SHP77 treated with DMSO at 0.1 percent for 48 hours (cell line): ENCODE data around the gene ARHGEF3.

Experiments used
- DNase-seq: peaks from one replicate; lab custom pipeline; 2025; lab: John Stamatoyannopoulos, UW

Gene ARHGEF3

DNA sequence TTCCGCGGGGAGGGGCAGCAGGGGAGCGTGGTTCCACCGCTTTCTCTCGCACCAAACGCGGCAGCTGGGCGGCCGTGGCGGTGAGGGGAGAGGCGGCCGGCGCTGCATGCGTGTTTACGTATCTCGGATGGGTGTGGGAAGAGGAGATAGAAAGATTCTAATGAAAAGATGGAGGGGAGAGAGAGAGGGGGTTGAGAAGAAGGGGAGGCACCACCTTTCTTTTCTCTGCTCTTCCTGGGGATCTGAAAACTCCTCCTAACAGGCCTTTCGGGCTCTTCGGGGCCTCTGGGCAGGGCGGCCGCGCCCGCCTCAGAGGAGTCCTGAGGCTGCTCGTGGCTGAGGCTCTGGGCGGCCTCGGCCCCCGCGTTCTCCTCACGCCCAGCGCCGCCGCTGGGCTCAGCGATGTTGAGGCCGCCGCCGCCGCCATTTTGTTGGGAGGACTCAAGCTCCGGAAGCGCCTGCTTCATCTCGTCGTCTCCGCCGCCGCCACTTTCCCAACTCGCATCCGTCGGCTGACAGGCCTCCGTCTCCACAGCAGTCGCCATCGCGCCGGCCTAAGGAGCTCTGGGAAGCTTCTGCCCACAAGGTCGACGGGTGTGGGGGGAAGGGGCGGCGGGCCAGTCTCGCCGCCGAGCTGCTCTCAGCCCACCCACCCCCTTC lies 119.2 kb downstream of the ARHGEF3 start:
- peak; percentile 51 for DNase-seq

DNA sequence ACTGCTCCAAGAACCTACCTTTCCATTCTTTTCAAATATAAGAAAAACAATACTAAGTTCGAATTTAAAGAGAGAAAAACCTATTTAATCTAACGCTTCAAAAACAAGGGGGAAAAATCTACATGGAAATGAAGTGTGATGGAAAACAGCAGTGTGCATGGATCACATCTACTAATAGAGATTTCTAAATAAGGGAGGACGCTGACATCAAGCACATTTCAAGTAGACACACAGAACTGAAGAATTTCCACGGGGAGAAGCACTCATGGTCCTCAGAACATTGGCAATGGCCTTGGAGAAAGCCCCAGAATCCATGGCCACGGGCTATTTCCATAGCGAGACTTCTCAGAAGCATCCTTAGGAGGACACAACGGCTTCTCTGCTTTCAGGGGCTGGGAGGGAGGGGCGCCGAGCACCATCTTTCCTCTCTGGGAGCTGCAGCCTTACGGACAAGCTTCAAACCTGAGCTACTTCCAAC lies 119.7 kb downstream of the ARHGEF3 start:
- DNase-seq, result peak; percentile 51

DNA sequence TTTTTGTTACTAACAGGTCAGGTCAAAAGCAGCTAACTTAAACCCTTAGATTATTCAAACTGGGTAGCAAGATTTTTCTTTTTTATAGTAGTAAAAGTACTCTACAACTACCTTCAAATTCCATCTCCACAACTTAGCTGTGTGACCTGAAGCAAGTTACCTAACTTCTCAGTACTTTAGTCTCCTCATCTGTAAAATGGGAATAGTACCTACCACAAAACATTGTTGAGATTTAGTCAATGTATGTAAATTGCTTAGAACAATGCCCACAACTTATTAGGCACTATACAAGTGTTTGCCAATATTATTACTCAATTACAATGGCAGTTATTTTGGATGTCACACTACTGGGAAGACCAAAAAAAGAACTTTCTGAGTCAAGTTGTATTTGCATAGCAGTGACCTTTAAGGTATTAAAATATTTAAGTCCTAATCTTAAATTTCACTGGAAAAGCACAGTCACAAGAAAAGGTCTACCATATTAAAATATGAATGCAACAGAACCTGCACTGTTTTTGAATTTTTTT lies 121.6 kb downstream of the ARHGEF3 start:
- no peak for DNase-seq
